H9 (cell line): ENCODE data around the gene TBCK. TPM values are rescaled to one million over a fixed set of nuclear protein-coding genes. Genes with fewer than 3 reads are reported as not detected.

Experiments
- DNase-seq: peaks from one replicate; pipeline ENCODE4 v3.0.0-alpha.2; 2017
- H2AFZ ChIP-seq: one replicate; pipeline ENCODE4 v1.6.1; 2013; ENCODE audit warnings: mild to moderate bottlenecking, low read length, control low read depth, moderate library complexity
- H2AK5ac ChIP-seq: 2 replicates; pipeline ENCODE4 v1.6.1; 2013; ENCODE audit warnings: low read length, control low read depth, mixed read lengths; ENCODE audit not compliant: insufficient read length
- H2BK120ac ChIP-seq: one replicate; pipeline ENCODE4 v1.6.1; 2013; ENCODE audit warnings: low read depth, mild to moderate bottlenecking, low read length, control low read depth, inconsistent platforms; ENCODE audit not compliant: poor library complexity, severe bottlenecking
- H2BK12ac ChIP-seq: 2 replicates; pipeline ENCODE4 v1.6.1; 2013; ENCODE audit warnings: low read length, control low read depth, mixed read lengths, low read depth; ENCODE audit not compliant: insufficient read length
- H2BK15ac ChIP-seq: 2 replicates; pipeline ENCODE4 v1.6.1; 2013; ENCODE audit warnings: low read depth, low read length, control low read depth
- H2BK20ac ChIP-seq: one replicate; pipeline ENCODE4 v1.6.1; 2013; ENCODE audit warnings: low read depth, mild to moderate bottlenecking, low read length, control low read depth, inconsistent platforms; ENCODE audit not compliant: poor library complexity, severe bottlenecking
- H2BK5ac ChIP-seq: 2 replicates; pipeline ENCODE4 v1.6.1; 2013; ENCODE audit warnings: low read length, control low read depth, mixed read lengths; ENCODE audit not compliant: insufficient read length
- H3K14ac ChIP-seq: 2 replicates; pipeline ENCODE4 v1.6.1; 2013; ENCODE audit warnings: low read length, control low read depth; ENCODE audit not compliant: insufficient read depth
- H3K18ac ChIP-seq: 2 replicates; pipeline ENCODE4 v1.6.1; 2013; ENCODE audit warnings: low read depth, mild to moderate bottlenecking, mixed read lengths, low read length, control low read depth; ENCODE audit not compliant: insufficient read length
- H3K23ac ChIP-seq: 2 replicates; pipeline ENCODE4 v1.6.1; 2013; ENCODE audit warnings: low read length, control low read depth, mixed read lengths, low read depth; ENCODE audit not compliant: insufficient read length
- H3K23me2 ChIP-seq: 2 replicates; pipeline ENCODE4 v1.6.1; 2013; ENCODE audit warnings: low read depth, mild to moderate bottlenecking, mixed read lengths, low read length, control low read depth; ENCODE audit not compliant: insufficient read length, poor library complexity, severe bottlenecking
- H3K27ac ChIP-seq: 2 replicates; pipeline ENCODE4 v1.5.1; 2013; ENCODE audit warnings: low read length, control low read depth, mixed read lengths, low read depth; ENCODE audit not compliant: insufficient read length
- H3K27me3 ChIP-seq: 2 replicates; pipeline ENCODE4 v1.6.1; 2013; ENCODE audit warnings: low read length, control low read depth, inconsistent platforms; ENCODE audit not compliant: insufficient read depth
- H3K4ac ChIP-seq: 2 replicates; pipeline ENCODE4 v1.6.1; 2013; ENCODE audit warnings: low read depth, mild to moderate bottlenecking, control low read depth, inconsistent platforms, low read length, moderate library complexity
- H3K4me1 ChIP-seq: 2 replicates; pipeline ENCODE4 v1.6.1; 2013; ENCODE audit warnings: low read length, control low read depth, inconsistent platforms; ENCODE audit not compliant: insufficient read depth
- H3K4me2 ChIP-seq: 2 replicates; pipeline ENCODE4 v1.6.1; 2013; ENCODE audit warnings: low read length, control low read depth, mixed read lengths; ENCODE audit not compliant: insufficient read length, insufficient read depth
- H3K56ac ChIP-seq: 2 replicates; pipeline ENCODE4 v1.6.1; 2013; ENCODE audit warnings: low read depth, mild to moderate bottlenecking, mixed read lengths, low read length, control low read depth; ENCODE audit not compliant: insufficient read length
- H3K79me1 ChIP-seq: 2 replicates; pipeline ENCODE4 v1.6.1; 2013; ENCODE audit warnings: low read depth, mild to moderate bottlenecking, moderate library complexity, low read length, control low read depth, inconsistent platforms; ENCODE audit not compliant: insufficient read depth, poor library complexity, severe bottlenecking
- H3K79me2 ChIP-seq: 2 replicates; pipeline ENCODE4 v1.6.1; 2013; ENCODE audit warnings: low read length, control low read depth, inconsistent platforms; ENCODE audit not compliant: insufficient read depth
- H3K9ac ChIP-seq: 2 replicates; pipeline ENCODE4 v1.6.1; 2013; ENCODE audit warnings: low read length, control low read depth, mixed read lengths; ENCODE audit not compliant: insufficient read length; ENCODE audit errors: extremely low read depth
- H3K9me3 ChIP-seq: one replicate; pipeline ENCODE4 v1.6.1; 2013; ENCODE audit warnings: low read depth, low read length, inconsistent platforms; ENCODE audit not compliant: control insufficient read depth
- H3T11ph ChIP-seq: one replicate; pipeline ENCODE4 v1.6.1; 2013; ENCODE audit warnings: mild to moderate bottlenecking, low read length, control low read depth, inconsistent platforms
- H4K20me1 ChIP-seq: one replicate; pipeline ENCODE4 v1.6.1; 2013; ENCODE audit not compliant: control insufficient read depth, insufficient read length, insufficient read depth
- H4K5ac ChIP-seq: 2 replicates; pipeline ENCODE4 v1.6.1; 2013; ENCODE audit warnings: low read depth, mild to moderate bottlenecking, mixed read lengths, low read length, control low read depth; ENCODE audit not compliant: insufficient read length
- H4K8ac ChIP-seq: replicated peaks from 2 replicates; pipeline ENCODE4 v1.6.1; 2013; ENCODE audit warnings: low read length, control low read depth, mixed read lengths, low read depth; ENCODE audit not compliant: insufficient read length
- H4K91ac ChIP-seq: 2 replicates; pipeline ENCODE4 v1.6.1; 2013; ENCODE audit warnings: low read depth, mild to moderate bottlenecking, moderate library complexity, mixed read lengths, low read length, control low read depth; ENCODE audit not compliant: insufficient read length
- H3K27ac Mint-ChIP-seq, 3 experiments: 2 replicates in 2 of 3; 3 replicates in 1 of 3; pipeline ENCODE4 v1.8.0; 2020 to 2021; ENCODE audit warnings: mixed read lengths in 3 of 3, mild to moderate bottlenecking in 1 of 3, moderate library complexity in 1 of 3
- H3K27me3 Mint-ChIP-seq: 2 replicates; pipeline ENCODE4 v1.8.0; 2021; ENCODE audit warnings: low read depth, mild to moderate bottlenecking, moderate library complexity, mixed read lengths
- H3K36me3 Mint-ChIP-seq, 3 experiments: 2 replicates in 2 of 3; 3 replicates in 1 of 3; pipeline ENCODE4 v1.8.0; 2020 to 2021; ENCODE audit warnings: low read depth in 3 of 3, mixed read lengths in 3 of 3; ENCODE audit not compliant: insufficient read depth in 1 of 3
- H3K4me1 Mint-ChIP-seq, 2 experiments: 2 replicates each; pipeline ENCODE4 v1.8.0; 2020; ENCODE audit warnings: mixed read lengths in 2 of 2
- H3K4me3 Mint-ChIP-seq, 2 experiments: 2 replicates in 1 of 2; 3 replicates in 1 of 2; pipeline ENCODE4 v1.8.0; 2020 to 2021; ENCODE audit warnings: mild to moderate bottlenecking in 2 of 2, mixed read lengths in 2 of 2, moderate library complexity in 1 of 2
- H3K9me3 Mint-ChIP-seq, 2 experiments: 2 replicates in 1 of 2; 3 replicates in 1 of 2; pipeline ENCODE4 v1.8.0; 2020; ENCODE audit warnings: mild to moderate bottlenecking in 2 of 2, mixed read lengths in 2 of 2, moderate library complexity in 1 of 2
- CTCF ChIP-seq: fragments of 200-600 bp; sonication (generic); conservative IDR thresholded peaks from 3 replicates; pipeline ENCODE4 v1.8.0; 2021; ENCODE audit warnings: antibody characterized with exemption, mild to moderate bottlenecking
- WGBS: extraction: QIAGEN DNeasy Blood & Tissue Kit; methylation state at CpG from one replicate; pipeline ENCODE4 v1.1.7; 2013; ENCODE audit warnings: missing lambda C conversion rate, low lambda C conversion rate, mixed read lengths; ENCODE audit not compliant: insufficient read length; ENCODE audit errors: extremely low coverage; 5-methylcytosine and 5-hydroxymethylcytosine counted together
- total RNA-seq: library from RNA; stranded (reverse); gene quantifications from 2 replicates; pipeline ENCODE4 v1.2.1, GENCODE V29; 2021

TBCK gene
- total RNA-seq, 1 experiment from 2014 or later: 22.1 TPM

GRCh38 chr4:106080376-106080775 is 235.6 kb downstream of the TBCK start:
- H2BK15ac ChIP-seq: no peak overlapping the region
- H2BK20ac ChIP-seq: no peak overlapping the region
- H2AFZ ChIP-seq: no peak overlapping the region
- H3K27ac ChIP-seq: no peak overlapping the region
- DNase-seq: no peak
- no peaks in the 10 kb centered on the region; the same call in 1 of the 2 replicates for H3K4me1 ChIP-seq
- no peaks in the 10 kb centered on the region for H3K9me3 ChIP-seq
- no peak overlapping the region for H3K18ac ChIP-seq
- WGBS: no CpG with 5 or more reads among the region's 1 CpG
- no peaks in the 10 kb centered on the region for H4K20me1 ChIP-seq
- no peaks in the 10 kb centered on the region for H3K79me2 ChIP-seq
- H4K8ac ChIP-seq: no peak overlapping the region
- Mint-ChIP-seq H3K27ac (no peak overlapping the region), H3K9me3 (peaks cover 18 to 23% of the 10 kb centered on the region in 2 experiments), H3K4me3 (no peak overlapping the region), H3K27me3 (no peaks in the 10 kb centered on the region), H3K4me1 (peaks cover 3% of the 10 kb centered on the region in 2 experiments; a peak in 2 of 4 replicates), H3K36me3 (peaks cover 20 to 45% (median 35%) of the 10 kb centered on the region in 3 experiments)
- no peak overlapping the region for H3K14ac ChIP-seq
- no peak overlapping the region for H4K5ac ChIP-seq
- no peaks in the 10 kb centered on the region for H3K79me1 ChIP-seq
- H2BK120ac ChIP-seq: no peak overlapping the region
- no peak overlapping the region for H2AK5ac ChIP-seq
- no peak overlapping the region for H3T11ph ChIP-seq
- H3K9ac ChIP-seq: no peak overlapping the region
- H3K23ac ChIP-seq: no peak overlapping the region
- no peaks in the 10 kb centered on the region for H3K27me3 ChIP-seq
- H3K4ac ChIP-seq: no peak overlapping the region
- H3K4me2 ChIP-seq: no peak overlapping the region
- H4K91ac ChIP-seq: no peak overlapping the region
- H2BK5ac ChIP-seq: no peak overlapping the region
- no peak for TF ChIP-seq CTCF
- H2BK12ac ChIP-seq: no peak overlapping the region
- H3K23me2 ChIP-seq: no peaks in the 10 kb centered on the region
- no peak overlapping the region for H3K56ac ChIP-seq
